Thyroid gland (tissue), 4 donors: Measurements from ENCODE around the gene PIEZO2. TPM values are rescaled to one million over a fixed set of nuclear protein-coding genes. Genes with fewer than 3 reads are reported as not detected.

Experiments used
- DNase-seq, 2 donors: peaks; one replicate each; pipeline ENCODE4 v3.0.0-alpha.2; 2019
- H3K27ac ChIP-seq, 3 donors: fragments of 200-600 bp; sonication (generic); 1 replicate in 2 of 3; 2 replicates in 1 of 3; pipeline ENCODE4 v1.5.1; 2016 to 2019; ENCODE audit warnings: mild to moderate bottlenecking in 1 of 3, moderate library complexity in 1 of 3
- H3K27me3 ChIP-seq: fragments of 200-600 bp; sonication (generic); one replicate; pipeline ENCODE4 v1.5.1; 2019
- H3K36me3 ChIP-seq, 2 donors: fragments of 200-600 bp; sonication (generic); one replicate each; pipeline ENCODE4 v1.5.1; 2016 to 2019
- H3K4me1 ChIP-seq, 2 donors: fragments of 200-600 bp; sonication (generic); one replicate each; pipeline ENCODE4 v1.5.1; 2017 to 2019
- H3K4me3 ChIP-seq, 3 donors: fragments of 200-600 bp; sonication (generic); replicated peaks in 1 of 3; 1 replicate in 2 of 3; 2 replicates in 1 of 3; pipeline ENCODE4 v1.5.1; 2016; ENCODE audit warnings: mild to moderate bottlenecking in 1 of 3
- H3K9me3 ChIP-seq: fragments of 200-600 bp; sonication (generic); one replicate; pipeline ENCODE4 v1.5.1; 2017
- POLR2A ChIP-seq, 2 donors: fragments of 450-650 bp; IDR thresholded peaks; one replicate each; pipeline ENCODE4 v1.6.1; 2017; ENCODE audit warnings: antibody characterized with exemption in 2 of 2, mild to moderate bottlenecking in 2 of 2, moderate library complexity in 1 of 2
- WGBS, 2 donors: methylation state at CpG; one replicate each; pipeline ENCODE4 v1.1.5; 2017; 5-methylcytosine and 5-hydroxymethylcytosine counted together
- intact Hi-C: fragments of 100-400 bp; cut with DNase I; formaldehyde crosslinking; loops from one replicate; pipeline ENCODE4 v1.15.1; 2023
- total RNA-seq, 4 donors: library from RNA; depleted of rRNA; stranded (reverse); fragments of >200 nt; gene quantifications; one replicate each; pipeline ENCODE4 v1.2.3, GENCODE V29; 2016
- TF ChIP-seq, protein P1 (sequence below), 6 experiments: fragments of 200-600 bp in 3 of 6; fragments of 450-650 bp in 3 of 6; sonication (generic) in 3 of 6; IDR thresholded peaks; one replicate each; pipeline ENCODE4 v1.5.1; 2016 to 2019; ENCODE audit warnings: antibody characterized with exemption in 6 of 6, mild to moderate bottlenecking in 2 of 6, inconsistent platforms in 1 of 6, moderate library complexity in 1 of 6

Gene PIEZO2
- total RNA-seq, 4 donors from 2014 or later: 5.0 to 13.8 (median 6.1) TPM

DNA sequence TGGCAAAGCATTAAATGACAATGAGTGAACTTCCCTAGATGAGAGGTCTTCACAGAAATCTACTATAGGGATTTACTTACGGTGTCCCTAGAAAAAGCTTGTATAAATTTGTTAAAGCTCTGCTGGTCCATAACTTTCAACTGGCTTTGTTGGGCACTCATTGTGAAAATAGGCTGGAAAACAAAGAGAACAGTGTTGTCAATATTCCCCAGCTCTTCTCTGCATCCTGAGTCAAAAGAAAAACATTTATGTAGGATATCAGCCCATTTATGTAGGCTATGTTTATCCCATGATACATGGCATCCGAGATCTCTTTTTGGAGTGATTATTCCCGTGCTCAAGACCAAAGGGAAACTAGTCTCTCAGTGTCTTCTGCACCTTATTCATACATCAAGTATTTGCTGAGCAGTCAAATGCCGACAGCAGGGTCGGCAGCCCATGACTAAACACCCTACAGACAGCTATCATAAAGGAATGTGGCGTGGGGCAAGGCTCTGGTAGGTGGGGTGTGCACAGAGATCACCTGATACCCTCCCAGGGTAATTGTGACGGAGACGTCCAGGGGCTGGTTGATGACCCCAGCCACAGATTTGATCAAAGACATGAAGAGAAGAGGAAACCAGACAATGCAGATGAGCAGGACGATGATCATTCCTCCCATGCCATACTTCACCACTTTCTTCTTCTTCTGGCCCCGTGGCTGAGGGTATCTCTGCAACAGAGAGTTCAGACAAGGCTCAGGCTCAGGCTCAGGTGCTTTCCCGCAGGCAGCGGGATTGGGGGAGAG, 467.6 kb downstream of the PIEZO2 start:
- Histone ChIP-seq H3K27me3 (no peaks in the 10 kb centered on the region), H3K27ac (no peak overlapping the region), H3K36me3 (no peaks in the 10 kb centered on the region), H3K4me3 (no peak overlapping the region), H3K9me3 (no peaks in the 10 kb centered on the region), H3K4me1 (no peaks in the 10 kb centered on the region)
- 80 to 92% methylated on average over 12 of the region's 12 CpGs for WGBS, 2 donors
- TF ChIP-seq, protein P1, sequence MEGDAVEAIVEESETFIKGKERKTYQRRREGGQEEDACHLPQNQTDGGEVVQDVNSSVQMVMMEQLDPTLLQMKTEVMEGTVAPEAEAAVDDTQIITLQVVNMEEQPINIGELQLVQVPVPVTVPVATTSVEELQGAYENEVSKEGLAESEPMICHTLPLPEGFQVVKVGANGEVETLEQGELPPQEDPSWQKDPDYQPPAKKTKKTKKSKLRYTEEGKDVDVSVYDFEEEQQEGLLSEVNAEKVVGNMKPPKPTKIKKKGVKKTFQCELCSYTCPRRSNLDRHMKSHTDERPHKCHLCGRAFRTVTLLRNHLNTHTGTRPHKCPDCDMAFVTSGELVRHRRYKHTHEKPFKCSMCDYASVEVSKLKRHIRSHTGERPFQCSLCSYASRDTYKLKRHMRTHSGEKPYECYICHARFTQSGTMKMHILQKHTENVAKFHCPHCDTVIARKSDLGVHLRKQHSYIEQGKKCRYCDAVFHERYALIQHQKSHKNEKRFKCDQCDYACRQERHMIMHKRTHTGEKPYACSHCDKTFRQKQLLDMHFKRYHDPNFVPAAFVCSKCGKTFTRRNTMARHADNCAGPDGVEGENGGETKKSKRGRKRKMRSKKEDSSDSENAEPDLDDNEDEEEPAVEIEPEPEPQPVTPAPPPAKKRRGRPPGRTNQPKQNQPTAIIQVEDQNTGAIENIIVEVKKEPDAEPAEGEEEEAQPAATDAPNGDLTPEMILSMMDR (IDR thresholded peaks at IDR 0.05): no peak
- no peak for TF ChIP-seq POLR2A (IDR thresholded peaks at IDR 0.05)
- no peak for DNase-seq
- intact Hi-C loops: no loop called here

DNA sequence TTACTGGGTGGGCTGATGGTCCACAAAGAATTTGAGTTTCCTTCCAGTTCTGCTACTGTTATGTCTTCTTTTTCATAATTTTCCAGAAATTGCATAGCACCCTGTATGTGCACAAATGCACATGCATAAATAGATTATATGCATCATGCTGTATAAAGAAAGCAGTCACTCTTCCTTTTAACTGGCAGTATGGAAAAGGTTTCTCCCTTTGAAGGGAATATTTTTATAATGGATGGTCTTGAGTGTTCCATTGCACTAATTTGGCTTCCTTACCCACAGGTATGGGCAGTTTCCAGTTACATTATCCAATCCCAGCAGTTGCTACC, 469.1 kb downstream of the PIEZO2 start:
- intact Hi-C loops: no loop called here
- Histone ChIP-seq H3K9me3 (no peaks in the 10 kb centered on the region), H3K4me1 (no peaks in the 10 kb centered on the region), H3K4me3 (no peak overlapping the region), H3K27me3 (no peaks in the 10 kb centered on the region), H3K27ac (no peak overlapping the region), H3K36me3 (no peaks in the 10 kb centered on the region)
- TF ChIP-seq POLR2A (IDR thresholded peaks at IDR 0.05): no peak
- TF ChIP-seq, protein P1 (IDR thresholded peaks at IDR 0.05): no peak
- DNase-seq: no peak

DNA sequence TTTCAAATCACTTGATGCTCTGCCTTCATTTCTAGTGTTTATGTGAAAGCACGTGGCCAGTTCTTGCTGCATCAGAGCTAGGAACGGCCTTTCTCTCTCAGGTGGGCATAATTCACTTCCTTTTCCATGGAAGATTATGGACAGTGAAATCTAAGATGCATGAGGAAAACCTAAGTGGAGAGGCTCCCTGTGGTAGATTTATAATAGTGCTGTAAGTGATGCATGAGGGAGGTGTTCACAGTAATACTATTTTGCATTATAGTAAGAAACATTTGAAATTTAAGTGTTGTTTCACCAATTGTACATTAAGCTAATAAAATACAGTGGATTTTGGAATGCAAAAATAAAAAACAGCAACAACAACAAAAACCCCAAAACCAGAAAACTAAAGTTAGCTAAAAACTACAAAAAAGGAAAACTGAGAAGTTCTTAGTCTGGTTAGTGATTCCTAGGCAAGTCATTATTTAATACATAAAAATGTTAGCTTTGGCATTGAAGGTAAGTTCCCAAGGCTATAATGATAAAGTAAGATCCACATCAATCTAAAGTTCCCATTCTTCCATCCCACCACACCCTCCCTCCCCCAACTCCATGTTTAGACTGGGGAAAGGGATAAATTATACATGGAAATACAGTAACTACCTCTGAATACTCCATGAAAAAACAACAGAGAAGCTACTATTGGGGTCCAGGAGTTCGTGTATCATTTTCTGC, 469.7 kb downstream of the PIEZO2 start:
- DNase-seq: no peak
- Histone ChIP-seq H3K9me3 (no peaks in the 10 kb centered on the region), H3K4me1 (no peaks in the 10 kb centered on the region), H3K27ac (no peak overlapping the region), H3K27me3 (no peaks in the 10 kb centered on the region), H3K36me3 (no peaks in the 10 kb centered on the region), H3K4me3 (no peak overlapping the region)
- intact Hi-C loops: no loop called here
- WGBS, 2 donors: 85 to 89% methylated on average over 3 of the region's 3 CpGs
- no peak for TF ChIP-seq POLR2A (IDR thresholded peaks at IDR 0.05)
- TF ChIP-seq, protein P1 (IDR thresholded peaks at IDR 0.05): no peak

DNA sequence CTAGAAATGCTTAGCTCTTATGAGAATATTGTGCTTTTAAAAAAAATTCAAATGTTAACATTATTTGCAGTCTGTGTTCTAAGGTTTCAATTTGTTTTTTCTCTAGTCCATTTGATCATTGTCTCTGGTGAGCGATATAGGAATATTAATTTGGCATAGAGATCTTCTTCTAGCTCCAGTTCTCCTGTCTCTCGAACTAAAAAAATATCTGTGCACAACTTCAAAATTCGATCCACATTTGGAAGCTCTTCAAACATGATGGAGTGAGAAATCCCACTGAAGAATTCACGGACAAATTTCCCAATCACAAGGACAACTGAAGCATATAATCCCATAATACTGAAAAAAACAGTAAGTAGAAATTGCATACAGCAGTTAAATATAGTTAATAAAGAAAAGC, 477.9 kb downstream of the PIEZO2 start:
- no peak for DNase-seq
- Histone ChIP-seq H3K4me3 (no peak overlapping the region), H3K4me1 (no peaks in the 10 kb centered on the region), H3K9me3 (no peaks in the 10 kb centered on the region), H3K27ac (no peak overlapping the region), H3K27me3 (no peaks in the 10 kb centered on the region), H3K36me3 (no peaks in the 10 kb centered on the region)
- intact Hi-C loops: no loop called here
- 78 to 80% methylated on average over 4 of the region's 4 CpGs for WGBS, 2 donors
- TF ChIP-seq POLR2A (IDR thresholded peaks at IDR 0.05): no peak
- TF ChIP-seq, protein P1 (IDR thresholded peaks at IDR 0.05): no peak

DNA sequence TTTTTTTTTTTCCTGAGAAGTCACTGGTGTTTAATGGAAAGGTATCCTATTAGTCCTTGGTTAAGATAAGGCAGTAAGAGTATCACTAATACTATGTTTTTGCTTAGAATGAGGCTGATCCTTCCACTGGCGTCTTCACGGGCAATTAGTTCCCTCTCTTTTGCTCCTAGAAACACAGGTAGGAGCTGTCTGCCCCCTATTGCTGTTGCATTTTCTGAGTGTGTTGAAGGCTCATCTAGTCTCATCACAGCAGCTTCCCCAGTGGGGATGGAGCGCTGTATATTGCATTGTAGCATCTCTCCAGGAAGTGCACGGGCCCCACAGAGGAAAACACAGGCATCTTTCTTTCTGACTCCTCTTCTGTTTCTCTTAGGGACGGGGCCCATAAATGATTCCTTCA, 478.5 kb downstream of the PIEZO2 start:
- H3K27ac ChIP-seq: no peak overlapping the region
- WGBS, 2 donors: 87 to 89% methylated on average over 5 of the region's 5 CpGs

More for the DNA sequence above, 478.5 kb downstream of the PIEZO2 start:
- TF ChIP-seq, protein P1 (IDR thresholded peaks at IDR 0.05): no peak
- no peak for TF ChIP-seq POLR2A (IDR thresholded peaks at IDR 0.05)
- DNase-seq: no peak
- Histone ChIP-seq H3K36me3 (no peaks in the 10 kb centered on the region), H3K4me3 (no peak overlapping the region), H3K4me1 (no peaks in the 10 kb centered on the region), H3K9me3 (no peaks in the 10 kb centered on the region), H3K27me3 (no peaks in the 10 kb centered on the region)
- intact Hi-C loops: no loop called here
